Body of pancreas (tissue), 4 donors: ENCODE results near the gene KRT16.
"Not testable (repeated sequence)": the region's sequence is repeated elsewhere in the genome, so short reads cannot be mapped to it uniquely, and the experiment has no call there.

Source experiments
- POLR2A ChIP-seq, 3 donors: fragments of 450-650 bp; IDR thresholded peaks; one replicate each; pipeline ENCODE4 v1.6.1; 2016; ENCODE audit warnings: antibody characterized with exemption in 3 of 3, mild to moderate bottlenecking in 2 of 3
- TF ChIP-seq, protein P1 (sequence below), 7 experiments: fragments of 450-650 bp in 4 of 7; fragments of 200-600 bp in 3 of 7; sonication (generic) in 3 of 7; IDR thresholded peaks; one replicate each; pipeline ENCODE4 v1.5.1; 2016 to 2019; ENCODE audit warnings: antibody characterized with exemption in 7 of 7

DNA sequence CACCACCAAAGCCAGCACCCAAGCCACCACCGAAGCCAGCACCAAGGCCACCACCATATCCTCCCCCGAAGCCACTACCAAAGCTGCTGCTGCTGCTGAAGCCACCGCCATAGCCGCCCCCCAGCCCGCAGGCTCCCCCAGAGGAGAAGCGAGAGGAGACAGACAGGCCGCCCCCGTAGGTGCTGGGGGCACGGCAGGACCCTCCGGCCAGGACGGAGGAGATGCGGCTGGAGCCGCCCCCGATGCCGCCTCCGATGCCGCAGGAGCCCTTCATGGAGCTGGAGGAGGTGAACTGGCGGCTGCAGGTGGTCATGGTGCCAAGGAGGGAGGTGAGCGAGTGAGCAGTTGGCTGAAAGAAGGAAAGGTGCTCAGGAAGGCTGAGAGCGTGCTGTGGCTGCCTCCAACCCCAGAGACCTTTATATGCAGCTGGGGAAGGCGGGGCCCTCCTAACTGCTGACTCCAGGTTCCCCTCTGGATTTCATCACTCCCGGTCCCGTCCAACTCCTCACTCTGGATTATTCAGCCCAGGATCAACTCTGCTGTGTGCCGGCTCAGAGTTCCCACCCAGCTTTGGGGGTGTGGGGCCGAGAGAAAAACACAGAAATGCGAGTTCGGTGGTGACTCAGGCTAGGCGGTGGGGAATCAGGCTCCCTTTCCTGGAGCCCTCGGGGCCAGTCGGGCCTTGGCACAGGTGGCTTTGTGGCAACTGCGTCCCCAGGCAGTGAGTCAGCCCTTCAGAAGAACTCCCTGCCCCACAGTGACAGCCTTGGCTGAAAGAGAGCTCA, at the start of gene KRT16:
- TF ChIP-seq, protein P1, sequence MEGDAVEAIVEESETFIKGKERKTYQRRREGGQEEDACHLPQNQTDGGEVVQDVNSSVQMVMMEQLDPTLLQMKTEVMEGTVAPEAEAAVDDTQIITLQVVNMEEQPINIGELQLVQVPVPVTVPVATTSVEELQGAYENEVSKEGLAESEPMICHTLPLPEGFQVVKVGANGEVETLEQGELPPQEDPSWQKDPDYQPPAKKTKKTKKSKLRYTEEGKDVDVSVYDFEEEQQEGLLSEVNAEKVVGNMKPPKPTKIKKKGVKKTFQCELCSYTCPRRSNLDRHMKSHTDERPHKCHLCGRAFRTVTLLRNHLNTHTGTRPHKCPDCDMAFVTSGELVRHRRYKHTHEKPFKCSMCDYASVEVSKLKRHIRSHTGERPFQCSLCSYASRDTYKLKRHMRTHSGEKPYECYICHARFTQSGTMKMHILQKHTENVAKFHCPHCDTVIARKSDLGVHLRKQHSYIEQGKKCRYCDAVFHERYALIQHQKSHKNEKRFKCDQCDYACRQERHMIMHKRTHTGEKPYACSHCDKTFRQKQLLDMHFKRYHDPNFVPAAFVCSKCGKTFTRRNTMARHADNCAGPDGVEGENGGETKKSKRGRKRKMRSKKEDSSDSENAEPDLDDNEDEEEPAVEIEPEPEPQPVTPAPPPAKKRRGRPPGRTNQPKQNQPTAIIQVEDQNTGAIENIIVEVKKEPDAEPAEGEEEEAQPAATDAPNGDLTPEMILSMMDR (IDR thresholded peaks at IDR 0.05), result not testable (repeated sequence)
- TF ChIP-seq POLR2A (IDR thresholded peaks at IDR 0.05), result not testable (repeated sequence)
